HEK293 (cell line): ENCODE data around the gene REC8.

Experiments used
- CTCF ChIA-PET: fragments of 350-600 bp; formaldehyde crosslinking; extraction: SDS; loops from one replicate; lab custom pipeline; 2021; ENCODE audit warnings: antibody characterized with exemption; lab: Yijun Ruan, JAX
- POLR2A ChIA-PET: fragments of 300-600 bp; formaldehyde crosslinking; extraction: SDS; loops from one replicate; lab custom pipeline; 2020; ENCODE audit warnings: antibody characterized with exemption, inconsistent platforms; lab: Yijun Ruan, JAX
- H3K27ac ChIP-seq: fragments of 200-500 bp; sonication (Bioruptor generic); 2 replicates; pipeline ENCODE4 v1.5.1; 2014; ENCODE audit warnings: low read depth, low read length, control low read depth, inconsistent platforms; ENCODE audit errors: extremely low read depth
- H3K36me3 ChIP-seq, 2 experiments: fragments of 200-500 bp in 1 of 2; sonication (Bioruptor generic) in 1 of 2; 1 replicate in 1 of 2; 2 replicates in 1 of 2; pipeline ENCODE4 v1.5.1; 2014 to 2017; ENCODE audit warnings: inconsistent platforms in 2 of 2, low read length in 2 of 2; ENCODE audit not compliant: control insufficient read depth in 2 of 2, insufficient read depth in 1 of 2
- H3K4me1 ChIP-seq: fragments of 200-500 bp; sonication (Bioruptor generic); 2 replicates; pipeline ENCODE4 v1.5.1; 2014; ENCODE audit warnings: mild to moderate bottlenecking, low read length, inconsistent platforms; ENCODE audit not compliant: control insufficient read depth, insufficient read depth
- H3K4me3 ChIP-seq: 2 replicates; pipeline ENCODE4 v1.5.1; 2011; ENCODE audit warnings: low read depth, mild to moderate bottlenecking, control low read depth, low read length, moderate library complexity
- H3K9me3 ChIP-seq: fragments of 200-500 bp; sonication (Bioruptor generic); 2 replicates; pipeline ENCODE4 v1.5.1; 2014; ENCODE audit warnings: low read depth, low read length, inconsistent platforms; ENCODE audit not compliant: control insufficient read depth, insufficient read depth
- ATF2 ChIP-seq: fragments of 450-650 bp; formaldehyde crosslinking; IDR thresholded peaks from 2 replicates; pipeline ENCODE4 v1.5.1; 2016; ENCODE audit warnings: missing biosample characterization, missing genetic modification characterization, low read depth
- HOXC10 ChIP-seq: sonication (generic); formaldehyde crosslinking; IDR thresholded peaks from 2 replicates; pipeline ENCODE4 v1.8.1; 2023; ENCODE audit warnings: mild to moderate bottlenecking, missing genetic modification reagents
- SALL2 ChIP-seq: fragments of 450-650 bp; formaldehyde crosslinking; IDR thresholded peaks from 2 replicates; pipeline ENCODE4 v1.5.0; 2017; ENCODE audit warnings: missing biosample characterization, mild to moderate bottlenecking, missing genetic modification characterization, borderline replicate concordance
- ZBTB44 ChIP-seq: fragments of 450-650 bp; IDR thresholded peaks from 2 replicates; pipeline ENCODE4 v1.5.1; 2018; ENCODE audit warnings: missing biosample characterization, mild to moderate bottlenecking, missing genetic modification characterization
- ZBTB6 ChIP-seq: fragments of 450-650 bp; formaldehyde crosslinking; IDR thresholded peaks from 2 replicates; pipeline ENCODE4 v1.5.1; 2017; ENCODE audit warnings: missing biosample characterization, missing genetic modification characterization
- ZFHX2 ChIP-seq: fragments of 450-650 bp; formaldehyde crosslinking; conservative IDR thresholded peaks from 2 replicates; pipeline ENCODE4 v1.5.1; 2016; ENCODE audit warnings: missing biosample characterization, missing genetic modification characterization
- ZFP37 ChIP-seq: fragments of 450-650 bp; formaldehyde crosslinking; IDR thresholded peaks from 2 replicates; pipeline ENCODE4 v1.5.1; 2016; ENCODE audit warnings: missing biosample characterization, missing genetic modification characterization
- ZNF121 ChIP-seq: fragments of 450-650 bp; formaldehyde crosslinking; IDR thresholded peaks from 2 replicates; pipeline ENCODE4 v1.5.1; 2016; ENCODE audit warnings: missing biosample characterization, missing genetic modification characterization
- ZNF18 ChIP-seq: fragments of 450-650 bp; formaldehyde crosslinking; IDR thresholded peaks from 2 replicates; pipeline ENCODE4 v1.5.1; 2016; ENCODE audit warnings: missing biosample characterization, missing genetic modification characterization
- ZNF366 ChIP-seq: fragments of 450-650 bp; formaldehyde crosslinking; conservative IDR thresholded peaks from 2 replicates; pipeline ENCODE4 v1.5.1; 2016; ENCODE audit warnings: missing biosample characterization, missing genetic modification characterization
- ZNF398 ChIP-seq: fragments of 450-650 bp; formaldehyde crosslinking; IDR thresholded peaks from 2 replicates; pipeline ENCODE4 v1.5.1; 2017; ENCODE audit warnings: missing biosample characterization, missing genetic modification characterization
- ZNF48 ChIP-seq: fragments of 450-650 bp; formaldehyde crosslinking; IDR thresholded peaks from 2 replicates; pipeline ENCODE4 v1.5.1; 2016; ENCODE audit warnings: missing biosample characterization, missing genetic modification characterization

Gene REC8

GRCh38 chr14:24127673-24128072 lies 44.2 kb upstream of the REC8 start:
- Histone ChIP-seq H3K9me3 (no peaks in the 10 kb centered on the region), H3K4me3 (no peak overlapping the region), H3K36me3 (peaks cover 0 to 15% of the 10 kb centered on the region in 2 experiments; a peak in 1 of 3 replicates), H3K4me1 (no peaks in the 10 kb centered on the region), H3K27ac (no peak overlapping the region)
- POLR2A ChIA-PET: interaction anchor here (1.7 to 2.6 kb wide), 2 partner anchors 8 to 13 kb away, joined by 10 to 14 read pairs; partner anchors contain the start of genes DCAF11, NRL and PSME1
- TF ChIP-seq ATF2 (tag by site-specific recombination) (no peak), SALL2 (no peak), ZFHX2 (tag by site-specific recombination) (no peak), ZNF366 (no peak), ZFP37 (tag by site-specific recombination) (no peak), ZNF18 (no peak), ZNF48 (tag by site-specific recombination) (no peak)
- CTCF ChIA-PET: no interaction called here

- no peak overlapping the region for H3K4me3 ChIP-seq
- H3K27ac ChIP-seq: no peak overlapping the region
- TF ChIP-seq ZNF121 (tag by site-specific recombination): no peak
- no peak for TF ChIP-seq ZNF398 (tag by site-specific recombination)
- TF ChIP-seq ZBTB44 (tag by site-specific recombination): no peak
- H3K9me3 ChIP-seq: no peaks in the 10 kb centered on the region
- no peaks in the 10 kb centered on the region for H3K36me3 ChIP-seq
- ChIA-PET POLR2A (interaction anchor here (0.9 to 1.8 kb wide), 2 partner anchors 11 to 14 kb away, joined by 5 read pairs; partner anchors contain the start of genes DCAF11 and NRL), CTCF (interaction anchor here (0.9 kb wide), 1 partner anchor 21 kb away, joined by 3 read pairs; no protein-coding TSS in a partner anchor)
- H3K4me1 ChIP-seq: no peaks in the 10 kb centered on the region
Measured at GRCh38 chr14:24129410-24129998, 42.4 kb upstream of the REC8 start.

- Histone ChIP-seq H3K27ac (no peak within 1 kb of the TSS), H3K4me3 (no peak within 1 kb of the TSS), H3K4me1 (no peaks in the 10 kb centered on the region), H3K36me3 (no peaks in the 10 kb centered on the region), H3K9me3 (no peaks in the 10 kb centered on the region)
- TF ChIP-seq HOXC10 (CRISPR knock-in tag) (no peak), ZBTB6 (tag by site-specific recombination) (no peak)
- CTCF ChIA-PET: no interaction called here
- POLR2A ChIA-PET: interaction anchor here (1.8 kb wide), 1 partner anchor 15 kb away, joined by 5 read pairs; the partner anchor contains the start of genes DCAF11 and NRL
Measured at GRCh38 chr14:24130380-24130716, 41.5 kb upstream of the REC8 start, which contains the start of gene FITM1. FITM1 (plus strand) TSS chr14:24130659; CDS start chr14:24131564, 905 bp downstream.
